ENCODE measurements around the gene ANKRD33B.

ANKRD33B gene

GRCh38 chr5:10655161-10655971 is 91.5 kb downstream of the ANKRD33B start:
- H3K36me3 ChIP-seq = peaks cover 61% of the 10 kb centered on the region
- H3K27me3 ChIP-seq = no peaks in the 10 kb centered on the region
- H3K4me1 ChIP-seq (ENCODE audit: control insufficient read depth in 1 of 2, insufficient read depth in 1 of 2, low read depth in 1 of 2, low read length in 1 of 2) = no peaks in the 10 kb centered on the region
- no peak overlapping the region for H3K27ac ChIP-seq
- no peak overlapping the region for H3K4me3 ChIP-seq (ENCODE audit: low read depth in 1 of 2, low read length in 1 of 2)
- H3K9me3 ChIP-seq = no peaks in the 10 kb centered on the region
- no peak for TF ChIP-seq CTCF (IDR thresholded peaks at IDR 0.05)

DNA sequence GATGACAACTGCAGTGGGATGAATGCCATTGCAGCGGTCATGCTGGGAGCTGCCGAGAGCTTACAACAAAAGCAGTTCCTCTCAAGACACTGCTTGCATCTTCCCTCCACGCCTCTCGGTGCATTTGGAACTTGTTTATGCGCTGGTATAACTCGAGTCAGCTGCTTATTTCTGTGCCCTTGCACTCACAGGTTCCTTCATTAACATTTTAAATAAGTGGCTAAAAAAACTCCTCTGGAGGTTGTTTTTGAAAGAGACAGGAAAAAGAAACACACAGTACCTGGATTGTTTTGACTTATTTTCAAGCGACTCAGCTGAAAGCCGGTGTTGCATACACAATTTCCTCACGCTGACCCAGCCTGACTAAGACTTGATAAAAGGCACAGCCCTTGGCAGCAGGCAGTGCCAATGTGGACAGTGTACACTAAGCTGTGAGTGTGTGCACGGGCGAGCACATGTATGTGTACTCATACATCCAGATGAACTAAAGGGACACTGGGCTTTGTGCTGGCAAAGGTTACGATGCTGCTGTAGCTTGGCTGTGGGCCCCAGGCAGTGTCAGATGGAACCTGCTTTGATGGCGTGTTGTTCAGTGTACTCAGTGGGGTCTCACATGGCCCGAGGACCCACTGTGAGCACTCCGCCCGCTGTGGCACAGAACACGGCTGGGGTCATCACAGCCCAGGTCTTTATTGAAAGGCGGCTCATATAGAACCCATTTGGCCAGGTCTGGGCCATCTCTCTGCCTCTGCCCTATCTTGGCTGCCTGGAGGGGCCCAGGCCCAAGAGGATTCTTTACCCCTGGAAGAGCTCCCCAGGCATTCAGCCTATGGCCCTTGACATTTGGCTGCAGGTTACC is 92.3 kb downstream of the ANKRD33B start:
- no peaks in the 10 kb centered on the region for H3K27me3 ChIP-seq
- no peaks in the 10 kb centered on the region for H3K4me1 ChIP-seq (ENCODE audit: control insufficient read depth in 1 of 2, insufficient read depth in 1 of 2, low read depth in 1 of 2, low read length in 1 of 2)
- no peak for TF ChIP-seq CTCF (IDR thresholded peaks at IDR 0.05)
- H3K27ac ChIP-seq = no peak overlapping the region
- H3K36me3 ChIP-seq = peaks cover 55% of the 10 kb centered on the region
- no peak overlapping the region for H3K4me3 ChIP-seq (ENCODE audit: low read depth in 1 of 2, low read length in 1 of 2)
- no peaks in the 10 kb centered on the region for H3K9me3 ChIP-seq

GRCh38 chr5:10658265-10658664 is 94.4 kb downstream of the ANKRD33B start:
- H3K27ac ChIP-seq = no peak overlapping the region

GRCh38 chr5:10660135-10660534 is 96.3 kb downstream of the ANKRD33B start:
- no peak for TF ChIP-seq CTCF (IDR thresholded peaks at IDR 0.05)
- H3K27me3 ChIP-seq = no peaks in the 10 kb centered on the region
- H3K4me1 ChIP-seq (ENCODE audit: control insufficient read depth in 1 of 2, insufficient read depth in 1 of 2, low read depth in 1 of 2, low read length in 1 of 2) = peaks cover 0 to 2% of the 10 kb centered on the region in 2 experiments
- H3K4me3 ChIP-seq (ENCODE audit: low read depth in 1 of 2, low read length in 1 of 2) = no peak overlapping the region
- peaks cover 15% of the 10 kb centered on the region for H3K36me3 ChIP-seq
- no peaks in the 10 kb centered on the region for H3K9me3 ChIP-seq
- no peak overlapping the region for H3K27ac ChIP-seq

More at GRCh38 chr5:10658265-10658664, 94.4 kb downstream of the ANKRD33B start:
- Histone ChIP-seq H3K9me3 (no peaks in the 10 kb centered on the region), H3K27me3 (no peaks in the 10 kb centered on the region), H3K4me1 (ENCODE audit: control insufficient read depth in 1 of 2, insufficient read depth in 1 of 2, low read depth in 1 of 2, low read length in 1 of 2) (peaks cover 0 to 2% of the 10 kb centered on the region in 2 experiments), H3K36me3 (peaks cover 34% of the 10 kb centered on the region), H3K4me3 (ENCODE audit: low read depth in 1 of 2, low read length in 1 of 2) (no peak overlapping the region)
- TF ChIP-seq CTCF (IDR thresholded peaks at IDR 0.05) = no peak

DNA sequence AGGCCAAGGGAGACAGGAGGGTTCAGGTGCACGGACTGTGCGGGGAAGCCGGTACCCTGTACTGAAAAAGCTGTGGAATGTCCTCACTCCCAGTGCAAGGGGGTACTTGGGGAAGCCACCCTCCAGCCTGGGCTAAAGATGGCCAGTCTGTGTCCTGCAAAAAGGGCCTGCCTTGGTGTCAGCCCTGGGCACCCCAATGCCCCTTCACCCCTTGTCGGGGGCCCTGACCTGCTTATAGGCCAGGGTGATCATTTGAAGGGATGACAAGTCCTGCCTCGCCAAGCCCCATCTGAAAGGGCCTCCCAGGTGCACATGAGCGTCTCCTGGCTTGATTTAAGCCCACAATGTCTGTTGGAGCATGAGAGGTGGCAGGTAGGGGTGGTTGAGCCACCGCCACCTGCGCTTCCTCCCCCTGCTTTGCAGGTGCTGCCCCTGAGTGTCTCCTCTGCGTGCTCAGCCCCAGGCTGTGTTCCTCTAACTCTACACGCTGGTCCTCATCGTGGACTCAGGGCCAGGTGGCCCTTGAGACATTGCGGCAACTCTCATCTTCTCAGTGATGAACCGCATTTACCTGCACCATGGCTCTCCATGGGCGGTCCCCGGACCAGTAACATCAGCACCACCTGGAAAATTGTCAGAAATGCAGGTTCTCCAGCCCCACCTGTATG is 97.0 kb downstream of the ANKRD33B start:
- Histone ChIP-seq H3K27ac (no peak overlapping the region), H3K27me3 (no peaks in the 10 kb centered on the region), H3K4me1 (ENCODE audit: control insufficient read depth in 1 of 2, insufficient read depth in 1 of 2, low read depth in 1 of 2, low read length in 1 of 2) (peaks cover 0 to 2% of the 10 kb centered on the region in 2 experiments), H3K4me3 (ENCODE audit: low read depth in 1 of 2, low read length in 1 of 2) (no peak overlapping the region), H3K36me3 (peaks cover 8% of the 10 kb centered on the region), H3K9me3 (no peaks in the 10 kb centered on the region)
- no peak for TF ChIP-seq CTCF (IDR thresholded peaks at IDR 0.05)
